Chondrocyte (in vitro differentiated cells): ENCODE results near the gene PLXNC1. TPM values are rescaled to one million over a fixed set of nuclear protein-coding genes. Genes with fewer than 3 reads are reported as not detected.

Experiments used
- DNase-seq: peaks from one replicate; pipeline ENCODE4 v3.0.0; 2021; ENCODE audit warnings: mixed read lengths, low spot score
- H3K27ac Mint-ChIP-seq: one replicate; pipeline ENCODE4 v1.8.0; 2021; ENCODE audit warnings: mild to moderate bottlenecking, moderate library complexity, mixed read lengths; ENCODE audit not compliant: unreplicated experiment
- H3K27me3 Mint-ChIP-seq: 2 replicates; pipeline ENCODE4 v1.8.0; 2021; ENCODE audit warnings: low read depth, mixed read lengths
- H3K36me3 Mint-ChIP-seq: 2 replicates; pipeline ENCODE4 v1.8.0; 2021; ENCODE audit warnings: low read depth, mixed read lengths
- H3K4me1 Mint-ChIP-seq: 2 replicates; pipeline ENCODE4 v1.8.0; 2021; ENCODE audit warnings: low read depth, mild to moderate bottlenecking, mixed read lengths
- H3K4me3 Mint-ChIP-seq: one replicate; pipeline ENCODE4 v1.8.0; 2021; ENCODE audit warnings: mild to moderate bottlenecking, moderate library complexity, mixed read lengths; ENCODE audit not compliant: unreplicated experiment
- H3K9me3 Mint-ChIP-seq: 2 replicates; pipeline ENCODE4 v1.8.0; 2021; ENCODE audit warnings: low read depth, mixed read lengths
- total RNA-seq: library from RNA; stranded (reverse); gene quantifications from 3 replicates; pipeline ENCODE4 v1.2.1, GENCODE V29; 2021
- TF ChIP-seq, protein P1 (sequence below): fragments of 200-600 bp; sonication (generic); IDR thresholded peaks from 2 replicates; pipeline ENCODE4 v1.5.0; 2021; ENCODE audit warnings: antibody characterized with exemption, mild to moderate bottlenecking, moderate library complexity

The PLXNC1 gene
- total RNA-seq, 1 donor from 2014 or later: 0.67 TPM

DNA sequence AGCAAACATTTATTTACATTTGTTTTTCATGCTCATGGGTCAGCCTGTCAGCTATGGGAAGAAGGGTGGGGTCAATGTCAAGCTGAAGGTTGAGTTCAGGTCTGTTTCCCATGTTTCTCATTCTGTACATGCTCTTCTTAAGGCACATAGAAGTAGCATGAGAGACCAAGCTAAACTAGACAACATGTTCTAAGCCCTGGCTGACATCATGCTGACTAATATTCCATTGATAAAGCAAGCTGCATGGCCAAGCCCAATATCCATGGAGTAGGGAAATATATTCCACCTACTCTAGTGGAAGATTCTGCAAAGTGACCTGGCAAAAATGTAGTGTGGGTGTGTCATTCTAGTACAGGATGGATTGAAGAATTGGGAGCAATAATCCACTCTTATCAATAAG is 44.1 kb downstream of the PLXNC1 start:
- Mint-ChIP-seq H3K4me3 (no peak overlapping the region), H3K27me3 (no peaks in the 10 kb centered on the region), H3K36me3 (peaks cover 3% of the 10 kb centered on the region), H3K4me1 (no peaks in the 10 kb centered on the region), H3K27ac (no peak overlapping the region), H3K9me3 (peaks cover 17% of the 10 kb centered on the region)
- TF ChIP-seq, protein P1, sequence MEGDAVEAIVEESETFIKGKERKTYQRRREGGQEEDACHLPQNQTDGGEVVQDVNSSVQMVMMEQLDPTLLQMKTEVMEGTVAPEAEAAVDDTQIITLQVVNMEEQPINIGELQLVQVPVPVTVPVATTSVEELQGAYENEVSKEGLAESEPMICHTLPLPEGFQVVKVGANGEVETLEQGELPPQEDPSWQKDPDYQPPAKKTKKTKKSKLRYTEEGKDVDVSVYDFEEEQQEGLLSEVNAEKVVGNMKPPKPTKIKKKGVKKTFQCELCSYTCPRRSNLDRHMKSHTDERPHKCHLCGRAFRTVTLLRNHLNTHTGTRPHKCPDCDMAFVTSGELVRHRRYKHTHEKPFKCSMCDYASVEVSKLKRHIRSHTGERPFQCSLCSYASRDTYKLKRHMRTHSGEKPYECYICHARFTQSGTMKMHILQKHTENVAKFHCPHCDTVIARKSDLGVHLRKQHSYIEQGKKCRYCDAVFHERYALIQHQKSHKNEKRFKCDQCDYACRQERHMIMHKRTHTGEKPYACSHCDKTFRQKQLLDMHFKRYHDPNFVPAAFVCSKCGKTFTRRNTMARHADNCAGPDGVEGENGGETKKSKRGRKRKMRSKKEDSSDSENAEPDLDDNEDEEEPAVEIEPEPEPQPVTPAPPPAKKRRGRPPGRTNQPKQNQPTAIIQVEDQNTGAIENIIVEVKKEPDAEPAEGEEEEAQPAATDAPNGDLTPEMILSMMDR: no peak
- DNase-seq: no peak

GRCh38 chr12:94193168-94193567 is 44.8 kb downstream of the PLXNC1 start:
- TF ChIP-seq, protein P1: no peak
- Mint-ChIP-seq H3K4me1 (no peaks in the 10 kb centered on the region), H3K27me3 (no peaks in the 10 kb centered on the region), H3K36me3 (peaks cover 3% of the 10 kb centered on the region), H3K27ac (no peak overlapping the region), H3K9me3 (peaks cover 17% of the 10 kb centered on the region), H3K4me3 (no peak overlapping the region)
- no peak for DNase-seq

DNA sequence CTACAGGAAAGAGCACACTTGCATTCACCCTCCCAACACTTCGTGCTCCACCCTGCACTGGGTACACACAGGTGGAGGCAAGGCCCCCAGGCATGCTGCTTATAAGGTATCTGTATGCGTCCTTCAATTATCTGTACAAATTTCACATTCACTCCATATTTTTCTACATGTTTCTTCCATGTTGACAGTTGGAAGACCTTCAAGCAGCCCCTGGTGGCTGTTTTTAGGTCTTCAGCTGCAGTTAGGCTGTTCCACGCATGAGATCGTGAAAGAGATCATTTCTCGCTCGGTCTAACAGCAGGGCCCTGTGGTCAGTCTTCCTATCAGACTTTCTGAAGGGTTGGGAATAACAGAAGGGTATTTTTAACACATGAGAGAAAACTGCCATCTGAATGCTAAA is 47.1 kb downstream of the PLXNC1 start:
- Mint-ChIP-seq H3K4me3 (no peak overlapping the region), H3K27me3 (no peaks in the 10 kb centered on the region), H3K36me3 (peaks cover 3% of the 10 kb centered on the region), H3K4me1 (no peaks in the 10 kb centered on the region), H3K9me3 (peaks cover 17% of the 10 kb centered on the region), H3K27ac (no peak overlapping the region)
- DNase-seq: no peak
- TF ChIP-seq, protein P1: no peak

DNA sequence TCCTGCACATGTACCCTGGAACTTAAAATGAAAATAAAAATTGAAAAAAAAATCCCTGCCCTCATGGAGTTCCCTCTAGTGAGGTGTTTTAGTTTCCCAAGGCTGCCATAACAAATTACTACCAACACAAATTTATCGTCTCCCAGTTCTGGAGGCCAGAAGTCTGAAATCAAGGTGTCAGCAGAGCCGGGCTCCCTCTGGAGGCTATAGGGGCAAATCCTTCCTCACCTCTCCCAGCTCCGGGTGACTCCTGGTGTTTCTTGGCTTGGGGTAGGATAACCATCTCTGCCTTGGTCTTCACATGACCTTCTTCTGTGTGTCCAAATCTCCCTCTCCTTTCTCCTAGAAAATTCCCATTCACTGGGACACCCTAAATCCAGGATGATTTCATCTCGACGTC is 50.1 kb downstream of the PLXNC1 start:
- Mint-ChIP-seq H3K4me3 (no peak overlapping the region), H3K36me3 (peaks cover 2% of the 10 kb centered on the region), H3K9me3 (peaks cover 6% of the 10 kb centered on the region), H3K27ac (no peak overlapping the region), H3K27me3 (no peaks in the 10 kb centered on the region), H3K4me1 (no peaks in the 10 kb centered on the region)
- no peak for DNase-seq
- TF ChIP-seq, protein P1: no peak

DNA sequence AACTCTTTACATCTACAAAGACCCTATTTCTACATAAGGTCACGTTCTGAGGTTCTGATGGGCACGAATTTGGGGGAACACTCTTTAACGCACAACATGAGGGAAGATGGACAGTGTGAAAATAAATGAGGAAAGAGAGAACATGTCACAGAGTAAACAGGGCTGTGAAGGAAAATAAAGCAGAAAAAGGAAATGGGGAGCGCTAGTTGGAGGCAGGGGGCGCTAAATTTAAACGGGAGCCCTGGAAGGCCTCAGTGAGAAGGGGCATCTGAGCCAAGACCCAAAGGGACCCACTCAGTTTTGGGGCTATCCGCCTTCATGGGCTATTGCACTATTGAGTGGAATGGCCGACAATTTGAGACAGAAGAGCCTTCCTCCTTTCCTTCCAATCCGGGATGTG is 50.5 kb downstream of the PLXNC1 start:
- no peaks in the 10 kb centered on the region for H3K27me3 Mint-ChIP-seq
- H3K36me3 Mint-ChIP-seq: no peaks in the 10 kb centered on the region
- no peak for DNase-seq
- TF ChIP-seq, protein P1: no peak
- H3K27ac Mint-ChIP-seq: no peak overlapping the region
- peaks cover 1% of the 10 kb centered on the region for H3K4me1 Mint-ChIP-seq
- H3K9me3 Mint-ChIP-seq: peaks cover 2% of the 10 kb centered on the region
- no peak overlapping the region for H3K4me3 Mint-ChIP-seq
